VCaP (cell line): Measurements from ENCODE around the gene RPL29.

Source experiments
- H3K27ac ChIP-seq: fragments of 450-650 bp; 2 replicates; pipeline ENCODE4 v1.5.1; 2017
- TF ChIP-seq, protein P1 (sequence below): fragments of 450-650 bp; conservative IDR thresholded peaks from 2 replicates; pipeline ENCODE4 v1.5.1; 2017; ENCODE audit warnings: mild to moderate bottlenecking, moderate library complexity

The RPL29 gene

GRCh38 chr3:51968883-51969678 lies 26.6 kb downstream of the RPL29 start:
- TF ChIP-seq, protein P1, sequence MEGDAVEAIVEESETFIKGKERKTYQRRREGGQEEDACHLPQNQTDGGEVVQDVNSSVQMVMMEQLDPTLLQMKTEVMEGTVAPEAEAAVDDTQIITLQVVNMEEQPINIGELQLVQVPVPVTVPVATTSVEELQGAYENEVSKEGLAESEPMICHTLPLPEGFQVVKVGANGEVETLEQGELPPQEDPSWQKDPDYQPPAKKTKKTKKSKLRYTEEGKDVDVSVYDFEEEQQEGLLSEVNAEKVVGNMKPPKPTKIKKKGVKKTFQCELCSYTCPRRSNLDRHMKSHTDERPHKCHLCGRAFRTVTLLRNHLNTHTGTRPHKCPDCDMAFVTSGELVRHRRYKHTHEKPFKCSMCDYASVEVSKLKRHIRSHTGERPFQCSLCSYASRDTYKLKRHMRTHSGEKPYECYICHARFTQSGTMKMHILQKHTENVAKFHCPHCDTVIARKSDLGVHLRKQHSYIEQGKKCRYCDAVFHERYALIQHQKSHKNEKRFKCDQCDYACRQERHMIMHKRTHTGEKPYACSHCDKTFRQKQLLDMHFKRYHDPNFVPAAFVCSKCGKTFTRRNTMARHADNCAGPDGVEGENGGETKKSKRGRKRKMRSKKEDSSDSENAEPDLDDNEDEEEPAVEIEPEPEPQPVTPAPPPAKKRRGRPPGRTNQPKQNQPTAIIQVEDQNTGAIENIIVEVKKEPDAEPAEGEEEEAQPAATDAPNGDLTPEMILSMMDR, result no peak
- H3K27ac ChIP-seq, result peak overlapping the region; percentile 90; the same call in 1 of the 2 replicates

GRCh38 chr3:51968170-51968775 lies 27.4 kb downstream of the RPL29 start:
- TF ChIP-seq, protein P1, result no peak

DNA sequence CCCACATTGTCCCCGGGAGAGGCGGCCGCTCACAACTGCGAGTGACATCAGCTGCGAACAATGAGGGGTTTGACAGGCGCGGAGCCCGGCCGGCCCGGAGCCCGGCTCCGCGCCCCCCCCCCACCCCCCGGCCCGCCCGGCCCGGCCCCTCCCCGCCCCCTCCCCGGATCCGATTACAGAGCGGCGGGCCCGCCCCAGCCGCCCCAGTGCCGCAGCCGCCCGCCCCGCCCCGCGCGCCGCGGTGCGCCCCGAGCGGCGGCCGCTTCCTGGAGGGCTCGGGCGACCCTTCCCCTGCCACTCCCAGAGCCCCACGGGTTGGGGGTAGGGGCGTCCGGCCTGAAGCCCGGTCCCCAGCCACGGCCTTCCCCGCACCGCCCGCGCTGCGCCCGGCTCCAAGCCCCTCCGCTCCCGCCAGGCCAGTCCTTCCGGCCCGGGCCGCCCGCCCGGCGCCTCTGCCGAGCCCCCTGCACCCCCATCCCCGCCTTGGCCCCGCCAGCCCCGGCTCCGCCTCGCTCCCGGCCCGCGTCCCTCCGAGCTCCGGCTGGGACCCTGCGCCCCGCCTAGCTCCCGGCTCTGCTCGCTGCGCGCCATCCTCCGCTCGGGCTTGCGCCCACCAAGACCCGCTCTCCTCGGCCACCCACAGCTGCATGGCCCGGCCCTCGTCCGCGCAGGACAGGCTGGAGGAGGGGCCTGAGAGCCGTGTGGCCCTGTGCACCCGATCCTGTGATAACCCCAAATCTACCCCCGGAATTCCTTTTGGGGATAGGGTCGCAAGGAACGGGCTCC lies 28.1 kb downstream of the RPL29 start, which contains the start of gene PCBP4:
PCBP4 (minus strand) TSS at position 71 of the 786 bp plus-strand sequence. CDS start 6,214 bp downstream, outside the sequence.
- peak within 1 kb of the TSS; percentile 90 for H3K27ac ChIP-seq
- TF ChIP-seq, protein P1, result no peak

More at GRCh38 chr3:51968170-51968775, 27.4 kb downstream of the RPL29 start:
- peak overlapping the region; percentile 90 for H3K27ac ChIP-seq

DNA sequence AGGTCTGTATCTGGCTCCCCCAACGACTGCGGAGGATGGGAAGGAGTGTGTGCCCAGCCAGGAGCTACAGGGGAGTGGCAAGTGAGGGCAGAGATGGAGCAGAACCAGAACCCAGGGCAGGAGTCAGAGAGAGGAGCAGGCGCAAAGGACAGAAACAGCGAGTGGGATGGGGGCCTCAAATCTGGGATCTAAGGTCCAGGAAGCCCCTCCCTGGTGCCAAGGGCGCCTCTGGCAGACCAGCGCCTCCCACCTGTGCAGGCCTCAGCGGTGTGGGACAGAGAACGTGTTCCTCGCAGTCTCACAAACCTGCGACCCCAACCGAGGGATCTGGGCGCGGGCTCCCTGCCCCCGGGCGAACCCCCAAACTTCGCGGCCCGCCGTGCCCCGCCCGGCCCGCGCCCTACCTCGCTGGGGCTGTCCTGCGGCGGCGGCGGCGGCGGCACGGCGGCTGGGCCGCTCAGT lies 28.7 kb downstream of the RPL29 start:
- peak overlapping the region; percentile 90 for H3K27ac ChIP-seq
- TF ChIP-seq, protein P1, result no peak

DNA sequence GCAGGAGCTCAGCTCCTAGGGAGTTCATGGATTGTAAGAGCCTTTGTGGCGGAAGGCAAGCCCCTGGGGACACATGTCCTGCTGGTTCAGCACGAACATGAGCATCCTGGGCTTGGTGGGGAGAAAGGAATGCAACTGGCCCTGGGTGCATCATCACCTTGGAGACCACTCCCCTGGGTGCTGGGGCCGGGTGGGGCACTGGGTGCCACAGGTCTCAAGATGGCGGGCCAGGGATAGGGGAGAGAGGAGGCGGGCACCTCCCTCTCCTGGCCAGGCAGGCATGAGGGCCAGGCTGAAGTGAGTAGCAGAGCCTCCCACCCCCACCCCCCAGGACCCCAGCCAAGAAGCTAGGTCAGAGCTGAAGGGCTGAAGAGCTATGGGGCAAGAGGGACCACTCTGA lies 29.2 kb downstream of the RPL29 start:
- H3K27ac ChIP-seq, result peak overlapping the region; percentile 90
- TF ChIP-seq, protein P1, result no peak

DNA sequence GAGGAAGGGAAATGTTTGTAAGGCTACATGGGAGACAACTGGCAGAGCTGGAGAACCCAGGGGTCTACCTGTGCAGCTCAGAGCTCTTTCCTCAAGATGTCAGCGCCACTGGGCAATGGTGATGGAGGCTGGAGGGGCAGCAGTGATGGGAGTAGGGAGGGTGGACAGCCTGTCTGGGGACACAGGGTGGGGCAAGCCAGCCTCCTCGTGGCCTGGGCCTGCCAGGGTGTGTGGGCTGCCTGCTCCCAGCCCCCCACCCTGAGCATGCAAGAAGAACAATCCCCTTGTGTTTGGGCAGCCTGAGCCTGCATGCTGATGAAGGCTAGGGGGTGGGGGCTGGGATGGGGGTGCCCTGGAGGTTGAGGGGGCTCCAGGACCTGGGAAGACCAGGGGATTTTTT lies 29.7 kb downstream of the RPL29 start:
- TF ChIP-seq, protein P1, result no peak
- H3K27ac ChIP-seq, result no peak overlapping the region

DNA sequence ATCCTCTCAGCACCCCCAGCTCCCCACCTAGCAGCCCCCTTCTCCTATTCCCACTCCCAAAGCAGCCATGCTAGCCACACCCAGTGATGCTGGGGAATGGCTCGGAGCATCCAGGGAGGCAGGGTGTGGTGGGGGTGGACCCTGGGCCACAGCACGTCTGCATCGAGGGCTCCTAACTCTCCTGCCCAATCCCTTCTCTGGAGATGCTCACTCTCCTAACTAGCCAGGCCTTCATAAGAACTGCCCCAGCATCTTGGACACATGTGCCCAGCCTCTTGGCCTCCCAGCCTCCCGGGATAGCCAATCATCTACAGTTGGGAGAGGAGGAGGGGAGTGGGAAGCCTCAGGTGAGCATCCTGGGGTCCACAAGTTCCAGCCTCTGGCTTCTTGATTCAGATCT lies 31.2 kb downstream of the RPL29 start:
- H3K27ac ChIP-seq, result no peak overlapping the region

More for the DNA sequence above, 31.2 kb downstream of the RPL29 start:
- TF ChIP-seq, protein P1, result no peak
